GM10847 (cell line): ENCODE measurements around the gene NOVA1.

Experiments used
- POLR2A ChIP-seq: IDR thresholded peaks from 2 replicates; pipeline ENCODE4 v1.6.1; 2011; ENCODE audit not compliant: insufficient read length; ENCODE audit errors: extremely low read depth

The NOVA1 gene

GRCh38 chr14:26597589-26598080, at the start of gene NOVA1:
TSS of gene NOVA1 (minus strand) at chr14:26598033. CDS start at chr14:26597436, 597 bp downstream.
- no peak for TF ChIP-seq POLR2A

- TF ChIP-seq POLR2A = no peak
Measured at GRCh38 chr14:26636561-26636960, 38.7 kb upstream of the NOVA1 start.

- no peak for TF ChIP-seq POLR2A
Measured at GRCh38 chr14:26626256-26626655, 28.4 kb upstream of the NOVA1 start.

GRCh38 chr14:26622611-26623010, 24.8 kb upstream of the NOVA1 start:
- TF ChIP-seq POLR2A = no peak

- no peak for TF ChIP-seq POLR2A
Measured at GRCh38 chr14:26621807-26622560, 24.2 kb upstream of the NOVA1 start.

GRCh38 chr14:26621364-26621763, 23.5 kb upstream of the NOVA1 start:
- TF ChIP-seq POLR2A = no peak

GRCh38 chr14:26611259-26611658, 13.4 kb upstream of the NOVA1 start:
- no peak for TF ChIP-seq POLR2A

- TF ChIP-seq POLR2A = no peak
Measured at GRCh38 chr14:26606729-26607312, 9.0 kb upstream of the NOVA1 start.

- no peak for TF ChIP-seq POLR2A
Measured at GRCh38 chr14:26605602-26606001, 7.8 kb upstream of the NOVA1 start.

GRCh38 chr14:26602902-26603301, 5.1 kb upstream of the NOVA1 start:
- no peak for TF ChIP-seq POLR2A

- no peak for TF ChIP-seq POLR2A
Measured at GRCh38 chr14:26601856-26602255, 4.0 kb upstream of the NOVA1 start.

- TF ChIP-seq POLR2A = no peak
Measured at GRCh38 chr14:26599291-26599690, 1.5 kb upstream of the NOVA1 start.

- no peak for TF ChIP-seq POLR2A
Measured at GRCh38 chr14:26598672-26599131, 869 bp upstream of the NOVA1 start.

- TF ChIP-seq POLR2A = no peak
Measured at GRCh38 chr14:26598081-26598671, 343 bp upstream of the NOVA1 start.

- no peak for TF ChIP-seq POLR2A
Measured at GRCh38 chr14:26597071-26597588, 703 bp downstream of the NOVA1 start.

GRCh38 chr14:26596543-26597061, 1.2 kb downstream of the NOVA1 start:
- no peak for TF ChIP-seq POLR2A
